ENCODE data around the gene SCPEP1. TPM values are rescaled to one million over a fixed set of nuclear protein-coding genes. Genes with fewer than 3 reads are reported as not detected.

Gene SCPEP1
- total and polyA plus RNA-seq, 12 donors = 194 to 487 (median 251) TPM

DNA sequence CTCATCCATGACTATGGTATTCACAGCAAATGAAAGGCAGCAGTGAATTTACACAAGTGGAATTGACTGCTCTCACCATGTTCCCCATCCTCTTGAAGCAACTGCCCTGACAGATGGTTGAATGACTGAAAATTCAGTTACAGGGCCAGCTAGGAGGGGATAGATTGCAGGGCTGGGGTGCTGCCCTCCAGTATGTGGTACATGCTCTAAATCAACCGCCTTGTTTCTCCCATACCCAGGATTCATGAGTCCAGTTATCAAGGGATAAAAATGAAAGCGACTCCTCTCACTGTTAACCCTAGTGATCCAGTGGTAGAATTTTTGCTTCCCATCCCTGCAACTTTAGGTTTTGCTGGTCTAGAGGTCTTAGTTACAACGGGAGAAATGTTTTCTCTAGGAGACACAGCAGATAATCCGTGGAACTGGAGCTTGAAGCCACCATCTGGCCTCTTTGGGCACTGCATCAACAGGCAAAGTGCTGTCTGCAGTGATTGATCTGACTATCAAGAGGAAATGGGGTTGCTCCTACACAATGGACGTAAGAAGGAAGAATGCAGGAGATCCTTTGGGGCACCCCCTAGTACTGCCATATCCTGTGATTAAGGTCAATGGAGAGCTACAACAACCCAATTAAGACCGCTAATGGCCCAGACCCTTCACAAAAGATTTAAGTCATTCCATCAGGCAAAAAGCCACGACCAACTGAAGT, 32.0 kb downstream of the SCPEP1 start:
- TF ChIP-seq CTCF (IDR thresholded peaks at IDR 0.05) (peak; percentile 57 to 73 (median 70)), POLR2A (IDR thresholded peaks at IDR 0.05) (no peak)
- Histone ChIP-seq H3K4me1 (replicated peaks in 1 of 2) (peaks cover 0 to 8% of the 10 kb centered on the region in 2 donors), H3K4me3 (no peak overlapping the region), H3K36me3 (replicated peaks in 1 of 2) (peaks cover 0 to 4% of the 10 kb centered on the region in 2 donors), H3K9me3 (replicated peaks in 1 of 3) (no peaks in the 10 kb centered on the region), H3K27ac (no peak overlapping the region), H3K27me3 (no peaks in the 10 kb centered on the region)
- 17 to 23% (median 22%) methylated on average over 7 of the region's 7 CpGs for WGBS, 4 donors
- intact Hi-C loops (cut with DNase I) = no loop called here
- peak; percentile 38 to 81 (median 61) for DNase-seq

- TF ChIP-seq POLR2A (IDR thresholded peaks at IDR 0.05) (no peak), CTCF (IDR thresholded peaks at IDR 0.05) (no peak)
- Histone ChIP-seq H3K4me1 (replicated peaks in 1 of 2) (peaks cover 0 to 8% of the 10 kb centered on the region in 2 donors), H3K4me3 (no peak overlapping the region), H3K36me3 (replicated peaks in 1 of 2) (peaks cover 0 to 4% of the 10 kb centered on the region in 2 donors), H3K27me3 (no peaks in the 10 kb centered on the region), H3K27ac (no peak overlapping the region), H3K9me3 (replicated peaks in 1 of 3) (no peaks in the 10 kb centered on the region)
- DNase-seq = no peak
- intact Hi-C loops (cut with DNase I) = no loop called here
- 54 to 60% (median 58%) methylated on average over 3 of the region's 3 CpGs for WGBS, 4 donors
Measured at GRCh38 chr17:57010487-57010886, 32.6 kb downstream of the SCPEP1 start.

DNA sequence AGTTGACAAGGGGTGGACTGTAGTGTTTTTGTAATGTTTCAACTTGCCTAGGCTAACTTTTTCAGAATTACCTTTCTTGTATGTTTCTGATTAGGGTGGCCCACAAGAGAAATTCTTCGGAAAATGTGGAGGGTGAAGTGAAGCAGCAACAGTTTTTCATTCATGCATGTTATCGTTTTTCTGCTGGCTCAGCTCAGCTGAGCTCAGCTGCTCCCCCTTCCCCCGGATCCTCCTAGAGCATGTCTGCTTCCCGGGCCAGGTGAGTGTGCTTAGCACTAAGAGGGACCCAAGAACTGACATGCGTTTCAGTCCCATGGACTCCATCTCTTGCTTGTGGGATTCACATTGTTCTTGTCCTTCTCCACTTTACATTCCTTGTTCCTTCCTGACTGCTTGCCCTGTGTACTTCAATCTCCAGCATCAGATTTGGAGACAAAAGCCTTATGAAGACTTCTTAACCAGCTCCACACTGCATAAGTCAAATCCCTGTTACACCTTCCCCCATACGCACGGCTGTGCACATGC, 33.6 kb downstream of the SCPEP1 start:
- no peaks in the 10 kb centered on the region for H3K27me3 ChIP-seq
- no peak overlapping the region for H3K4me3 ChIP-seq
- no peak for DNase-seq
- WGBS, 4 donors = 79 to 83% (median 82%) methylated on average over 7 of the region's 7 CpGs
- H3K36me3 ChIP-seq (replicated peaks in 1 of 2) = peaks cover 0 to 1% of the 10 kb centered on the region in 2 donors
- intact Hi-C loops (cut with DNase I) = no loop called here
- TF ChIP-seq POLR2A (IDR thresholded peaks at IDR 0.05) = no peak
- no peak for TF ChIP-seq CTCF (IDR thresholded peaks at IDR 0.05)
- H3K4me1 ChIP-seq (replicated peaks in 1 of 2) = peaks cover 0 to 8% of the 10 kb centered on the region in 2 donors
- no peak overlapping the region for H3K27ac ChIP-seq
- no peaks in the 10 kb centered on the region for H3K9me3 ChIP-seq (replicated peaks in 1 of 3)

- DNase-seq = no peak
- H3K36me3 ChIP-seq (replicated peaks in 1 of 2) = no peaks in the 10 kb centered on the region
- no peaks in the 10 kb centered on the region for H3K9me3 ChIP-seq (replicated peaks in 1 of 3)
- no peaks in the 10 kb centered on the region for H3K27me3 ChIP-seq
- H3K4me3 ChIP-seq = no peak overlapping the region
- intact Hi-C loops (cut with DNase I) = no loop called here
- TF ChIP-seq CTCF (IDR thresholded peaks at IDR 0.05) = no peak
- no peak for TF ChIP-seq POLR2A (IDR thresholded peaks at IDR 0.05)
- 86 to 93% (median 92%) methylated on average over 6 of the region's 6 CpGs for WGBS, 4 donors
- no peaks in the 10 kb centered on the region for H3K4me1 ChIP-seq (replicated peaks in 1 of 2)
- H3K27ac ChIP-seq = no peak overlapping the region
Measured at GRCh38 chr17:57016071-57016763, 38.3 kb downstream of the SCPEP1 start.
